Gastrocnemius medialis (tissue), 4 donors: ENCODE measurements around the gene COL6A1.

Experiments
- CTCF ChIP-seq, 5 experiments: fragments of 450-650 bp in 3 of 5; fragments of 200-600 bp in 2 of 5; sonication (generic) in 2 of 5; IDR thresholded peaks in 4 of 5; conservative IDR thresholded peaks in 1 of 5; 1 replicate in 4 of 5; 2 replicates in 1 of 5; pipeline ENCODE4 v1.5.1; 2016 to 2019; ENCODE audit warnings: antibody characterized with exemption in 5 of 5, mild to moderate bottlenecking in 3 of 5, moderate library complexity in 3 of 5
- POLR2A ChIP-seq, 2 donors: fragments of 450-650 bp; IDR thresholded peaks; one replicate each; pipeline ENCODE4 v1.6.1; 2017; ENCODE audit warnings: antibody characterized with exemption in 2 of 2, mild to moderate bottlenecking in 2 of 2, moderate library complexity in 2 of 2

- peak; percentile 41 to 89 (median 76) for TF ChIP-seq CTCF (IDR thresholded peaks at IDR 0.05 in 4 of 5, conservative IDR thresholded peaks at IDR 0.05 in 1 of 5)
- TF ChIP-seq POLR2A (IDR thresholded peaks at IDR 0.05) = no peak
Measured at GRCh38 chr21:45970674-45971615, 10.6 kb upstream of the COL6A1 start.
